Stimulated activated effector memory CD8-positive, alpha-beta T cell treated with anti-CD3 and anti-CD28 coated beads, Interleukin-12 subunit alpha, Interleukin-12 subunit beta, amount 100 ng/mL, for 72 hours (primary cell): ENCODE data around the gene RERE.

Experiments used
- ATAC-seq: fragments of 150-1000 bp; cut with Tn5 transposase; 2 replicates; pipeline ENCODE4 v1.10.0; 2021
- DNase-seq, 2 donors: peaks; one replicate each; pipeline ENCODE4 v3.0.0; 2021 to 2022; ENCODE audit warnings: low spot score in 2 of 2
- H3K27ac Mint-ChIP-seq: one replicate; pipeline ENCODE4 v1.8.0; 2022; ENCODE audit warnings: mild to moderate bottlenecking, mixed read lengths
- H3K36me3 Mint-ChIP-seq: one replicate; pipeline ENCODE4 v1.8.0; 2022; ENCODE audit warnings: mild to moderate bottlenecking, mixed read lengths
- H3K4me1 Mint-ChIP-seq: one replicate; pipeline ENCODE4 v1.8.0; 2022; ENCODE audit warnings: mixed read lengths
- H3K4me3 Mint-ChIP-seq: one replicate; pipeline ENCODE4 v1.8.0; 2022; ENCODE audit warnings: mild to moderate bottlenecking, mixed read lengths
- H3K9me3 Mint-ChIP-seq: one replicate; pipeline ENCODE4 v1.8.0; 2022; ENCODE audit warnings: mixed read lengths

Gene RERE

DNA sequence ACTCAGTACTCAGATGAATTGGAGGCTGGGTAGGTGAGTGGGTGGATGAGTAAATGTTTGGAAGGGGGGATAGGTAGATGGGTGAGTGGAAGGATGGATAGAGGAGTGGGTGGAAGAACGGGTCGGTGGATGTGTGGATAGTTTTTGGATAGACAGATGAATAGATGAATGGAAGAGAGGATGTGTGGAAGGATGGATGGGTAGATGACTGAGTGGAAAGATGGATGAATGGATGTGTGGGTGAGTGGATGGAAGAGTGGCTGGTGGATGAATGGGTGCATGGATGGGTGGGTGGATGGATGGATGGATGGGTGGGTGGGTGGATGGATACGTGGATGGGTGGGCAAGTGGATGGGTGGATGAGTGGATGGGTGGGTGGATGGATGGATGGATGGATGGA, 495.8 kb downstream of the RERE start:
- Mint-ChIP-seq H3K9me3 (peaks cover 3% of the 10 kb centered on the region), H3K4me3 (no peak overlapping the region), H3K36me3 (no peaks in the 10 kb centered on the region), H3K4me1 (peaks cover 13% of the 10 kb centered on the region), H3K27ac (no peak overlapping the region)
- ATAC-seq (no peak), DNase-seq (no peak)

DNA sequence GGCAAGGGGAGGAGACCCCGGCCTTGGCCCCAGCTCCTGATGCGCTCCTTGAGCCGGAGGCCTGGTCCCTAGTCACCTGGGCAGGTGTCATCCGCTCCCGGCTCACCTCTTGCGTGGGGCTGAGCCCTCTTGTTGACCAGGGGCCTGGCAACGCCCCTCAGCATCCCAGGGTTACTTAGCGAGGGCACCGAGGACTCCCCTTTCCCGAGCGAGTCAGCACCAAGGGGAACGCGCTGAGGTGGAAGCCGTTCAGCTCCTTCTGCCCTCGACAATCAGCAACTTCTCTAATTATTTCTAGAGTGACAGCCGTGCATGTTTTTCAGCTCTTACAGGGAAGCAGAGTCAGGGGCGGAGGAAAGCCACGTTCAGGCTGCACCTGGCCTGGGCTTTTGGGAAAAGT, 499.0 kb downstream of the RERE start:
- Mint-ChIP-seq H3K27ac (peak overlapping the region; percentile 14), H3K4me3 (peak overlapping the region; percentile 66)
- DNase-seq = peak in 1 of 2 donors; percentile 51

DNA sequence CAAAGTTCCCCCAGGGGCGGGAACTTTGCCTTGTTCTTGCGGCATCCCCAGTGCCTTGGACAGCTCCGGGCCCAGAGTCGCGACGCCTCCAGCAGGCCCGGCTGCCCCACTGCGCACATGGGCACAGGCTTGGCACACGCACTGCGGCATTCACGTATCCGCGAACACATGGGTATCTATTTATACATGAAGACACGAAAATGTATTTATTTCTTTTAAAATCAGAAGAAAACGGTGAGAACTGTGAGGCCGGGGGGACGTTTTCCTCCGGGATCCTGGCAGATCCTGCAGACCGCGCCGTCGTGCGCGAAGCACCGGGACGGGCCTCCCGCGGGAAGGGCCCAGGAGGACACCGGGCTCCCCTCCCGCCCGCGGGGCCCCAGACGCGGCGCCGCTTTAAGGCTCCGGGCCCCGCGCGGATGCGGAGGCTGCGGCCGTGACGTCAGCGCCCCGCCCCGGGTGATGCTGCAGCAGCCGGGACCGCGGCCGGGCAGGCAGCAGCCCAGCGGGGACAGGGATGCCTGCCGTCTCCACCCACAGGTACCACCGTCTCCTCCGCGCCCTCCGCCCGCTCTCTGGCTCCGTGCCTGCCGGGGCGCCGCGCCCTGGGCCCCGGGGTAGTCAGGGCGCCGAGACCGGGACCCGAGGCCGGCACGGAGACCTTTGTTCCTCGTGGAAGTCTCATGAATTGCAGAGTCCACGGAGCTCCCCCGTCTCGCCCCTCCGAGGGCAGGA, 499.6 kb downstream of the RERE start, which contains the start of gene SLC45A1:
TSS of gene SLC45A1 (plus strand) at position 468 of the 735 bp plus-strand sequence. CDS start 6,216 bp downstream, outside the sequence.
- peak within 1 kb of the TSS; percentile 14 for H3K27ac Mint-ChIP-seq
- peaks cover 3% of the 10 kb centered on the region for H3K9me3 Mint-ChIP-seq
- peaks cover 24% of the 10 kb centered on the region for H3K4me1 Mint-ChIP-seq
- no peaks in the 10 kb centered on the region for H3K36me3 Mint-ChIP-seq
- peak; percentile 82 to 86 for DNase-seq
- ATAC-seq = peak; percentile 96
- H3K4me3 Mint-ChIP-seq = peak within 1 kb of the TSS; percentile 66

More for the DNA sequence above, 499.0 kb downstream of the RERE start:
- ATAC-seq = no peak
- Mint-ChIP-seq H3K36me3 (no peaks in the 10 kb centered on the region), H3K9me3 (peaks cover 3% of the 10 kb centered on the region), H3K4me1 (peaks cover 24% of the 10 kb centered on the region)

DNA sequence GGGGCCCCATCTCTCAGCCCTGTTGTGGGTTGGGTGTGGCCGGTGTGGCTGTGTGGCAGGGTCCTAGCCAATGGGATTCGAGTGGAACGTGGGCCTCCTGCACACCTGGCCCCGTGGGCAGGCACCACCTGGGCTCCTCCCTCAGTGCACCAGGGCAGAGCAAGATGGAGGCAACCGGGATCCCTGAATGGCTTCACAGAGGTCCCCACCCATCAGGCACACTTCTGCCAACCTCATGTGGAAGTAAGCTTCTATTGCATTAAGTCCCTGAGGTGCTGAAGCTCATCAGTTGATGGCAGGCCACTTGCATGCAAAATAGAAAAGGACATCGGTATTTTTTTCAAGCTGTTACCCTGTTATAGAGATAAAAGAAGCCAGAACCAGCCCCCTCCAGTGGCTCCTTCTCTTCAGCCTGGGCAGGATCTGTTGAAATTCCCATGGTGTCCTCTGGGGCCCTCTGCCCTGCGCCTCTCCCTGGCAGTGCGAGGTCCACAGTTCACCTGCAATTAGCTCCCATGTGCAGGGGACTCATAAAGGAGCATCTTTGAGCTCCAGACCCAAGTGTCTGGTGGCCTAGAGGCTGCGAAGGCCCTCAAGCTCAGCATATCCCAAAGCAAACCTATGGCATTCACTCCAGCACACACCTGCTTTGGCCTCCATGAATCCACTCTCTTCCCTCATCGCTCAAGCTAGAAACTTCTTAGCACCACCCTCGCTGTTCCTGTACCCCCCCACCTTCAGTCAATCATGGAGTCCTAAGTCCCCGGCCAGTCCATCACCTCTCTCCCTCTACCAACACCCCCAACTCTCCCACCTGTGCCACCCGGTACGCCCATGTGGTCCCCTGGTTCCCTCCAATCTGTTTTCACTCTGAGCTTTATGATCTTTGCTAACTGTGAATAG, 501.6 kb downstream of the RERE start:
- ATAC-seq (no peak), DNase-seq (no peak)
- no peaks in the 10 kb centered on the region for H3K9me3 Mint-ChIP-seq
- no peak overlapping the region for H3K4me3 Mint-ChIP-seq
- no peak overlapping the region for H3K27ac Mint-ChIP-seq
- peaks cover 17% of the 10 kb centered on the region for H3K4me1 Mint-ChIP-seq
- H3K36me3 Mint-ChIP-seq = no peaks in the 10 kb centered on the region

DNA sequence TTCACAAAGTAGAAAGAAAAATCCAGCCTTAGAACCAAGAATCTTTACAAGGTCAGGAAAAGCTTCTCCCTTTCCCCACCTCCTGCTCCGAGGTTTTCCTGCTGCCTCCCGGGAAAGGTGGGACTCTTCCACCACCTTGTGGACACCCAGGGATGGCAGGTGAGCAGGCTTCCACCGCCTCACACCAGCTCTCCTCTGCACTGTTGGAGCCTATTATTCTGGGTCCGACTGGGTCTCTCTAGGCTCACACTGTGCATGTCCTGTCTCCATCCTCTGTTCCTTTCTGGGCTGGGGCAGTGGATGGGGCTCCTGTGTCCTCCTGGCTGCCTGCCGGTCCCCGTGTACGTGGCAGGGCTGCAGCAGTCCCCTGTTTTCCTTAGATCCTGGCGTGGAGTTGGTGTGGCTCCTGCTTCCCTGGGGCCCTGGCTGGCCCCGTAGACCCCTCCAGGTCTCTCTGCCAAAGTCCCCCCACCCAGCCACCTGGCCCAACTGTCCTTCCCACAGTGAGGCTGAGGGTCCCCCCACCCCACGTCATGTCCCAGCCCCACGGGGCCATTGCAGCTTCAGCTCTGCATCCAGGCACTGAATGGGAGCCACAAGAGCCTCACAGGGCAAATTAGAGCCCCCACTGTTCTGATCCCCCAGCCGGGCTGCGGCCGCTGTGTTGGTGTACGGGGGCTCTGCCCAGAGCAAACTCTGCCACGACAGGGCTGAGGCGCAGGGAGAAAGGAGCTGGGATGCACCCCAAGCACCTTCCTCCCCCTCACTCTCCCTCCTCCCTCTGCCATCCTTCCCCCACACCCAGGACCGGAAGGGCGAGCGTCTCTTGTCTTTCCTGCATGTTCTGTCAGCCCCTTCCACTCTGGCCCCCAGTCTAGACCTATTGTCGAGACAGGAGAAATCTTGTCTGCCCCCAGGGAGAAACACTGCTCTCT, 502.8 kb downstream of the RERE start:
- DNase-seq (peak; percentile 15 to 61), ATAC-seq (peak; percentile 60)
- Mint-ChIP-seq H3K4me1 (peaks cover 17% of the 10 kb centered on the region), H3K27ac (no peak overlapping the region), H3K36me3 (no peaks in the 10 kb centered on the region), H3K9me3 (no peaks in the 10 kb centered on the region), H3K4me3 (no peak overlapping the region)

DNA sequence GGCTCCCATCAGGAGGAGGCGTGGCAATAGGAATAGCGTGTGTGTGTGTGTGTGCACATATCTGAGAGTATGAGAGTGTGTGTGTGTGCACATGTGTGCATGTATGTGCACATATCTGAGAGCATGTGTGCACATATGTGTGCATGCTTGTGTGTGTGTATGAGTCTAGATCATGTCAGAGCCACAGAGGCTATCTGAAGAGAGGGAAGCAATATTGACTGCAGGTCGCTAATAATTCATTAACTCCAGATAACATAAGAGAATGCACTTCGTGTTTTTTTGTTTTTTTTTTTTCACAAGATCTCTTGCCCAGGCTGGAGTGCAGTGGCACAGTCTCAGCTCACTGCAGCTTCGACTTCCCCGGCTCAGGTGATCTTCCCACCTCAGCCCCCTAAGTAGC, 504.2 kb downstream of the RERE start:
- ATAC-seq (no peak), DNase-seq (no peak)
- Mint-ChIP-seq H3K4me3 (no peak overlapping the region), H3K9me3 (no peaks in the 10 kb centered on the region), H3K4me1 (peaks cover 11% of the 10 kb centered on the region), H3K36me3 (no peaks in the 10 kb centered on the region), H3K27ac (no peak overlapping the region)

DNA sequence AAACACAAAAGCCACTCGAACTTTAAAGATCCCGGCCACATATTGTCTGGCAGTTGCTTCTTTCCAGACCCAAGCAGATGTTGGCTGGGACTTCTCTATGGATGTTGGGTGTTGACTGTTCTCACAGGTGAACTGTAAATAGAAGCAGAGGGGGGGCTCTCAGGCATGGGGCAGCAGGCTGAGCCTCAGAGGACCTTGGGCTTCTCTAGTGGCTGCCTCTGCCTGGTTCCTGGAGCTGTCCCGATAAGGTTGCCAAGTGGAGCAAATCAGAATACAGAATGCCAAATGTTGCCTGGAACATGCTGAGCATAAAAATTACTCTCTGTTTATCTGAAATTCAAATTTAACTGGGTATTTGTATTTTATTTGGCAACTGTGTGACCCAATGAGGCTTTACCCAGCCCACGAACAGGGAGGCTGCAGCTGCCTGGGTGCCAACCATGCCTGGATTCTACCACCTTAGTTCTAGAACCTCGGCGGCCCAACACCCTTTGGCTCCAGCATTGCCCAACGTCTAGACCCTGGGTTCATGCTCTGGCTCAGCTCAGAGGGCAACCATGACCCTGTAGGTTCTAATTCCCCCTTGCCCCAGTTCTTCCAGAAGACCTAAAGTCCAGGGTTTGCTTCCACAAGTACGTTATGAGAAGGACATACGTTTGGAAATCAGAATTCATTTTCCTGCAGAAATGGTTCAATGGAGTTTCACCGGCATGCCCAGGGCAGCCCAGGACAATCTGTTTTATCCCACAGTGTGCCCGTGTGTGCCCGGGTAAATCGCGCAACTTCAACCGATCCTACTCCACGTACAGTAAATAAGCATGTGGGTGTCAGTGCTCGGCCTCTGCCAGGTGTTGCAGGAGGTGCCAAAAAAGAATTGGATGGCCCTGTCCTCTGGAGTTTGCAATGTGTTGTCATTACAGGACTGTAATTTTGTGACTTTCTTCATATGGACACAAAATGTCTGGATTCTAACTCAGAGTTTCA, 504.9 kb downstream of the RERE start:
- no peak for DNase-seq
- H3K36me3 Mint-ChIP-seq = no peaks in the 10 kb centered on the region
- H3K4me1 Mint-ChIP-seq = peaks cover 11% of the 10 kb centered on the region
- no peak overlapping the region for H3K4me3 Mint-ChIP-seq
- no peak for ATAC-seq
- H3K27ac Mint-ChIP-seq = no peak overlapping the region
- H3K9me3 Mint-ChIP-seq = no peaks in the 10 kb centered on the region

DNA sequence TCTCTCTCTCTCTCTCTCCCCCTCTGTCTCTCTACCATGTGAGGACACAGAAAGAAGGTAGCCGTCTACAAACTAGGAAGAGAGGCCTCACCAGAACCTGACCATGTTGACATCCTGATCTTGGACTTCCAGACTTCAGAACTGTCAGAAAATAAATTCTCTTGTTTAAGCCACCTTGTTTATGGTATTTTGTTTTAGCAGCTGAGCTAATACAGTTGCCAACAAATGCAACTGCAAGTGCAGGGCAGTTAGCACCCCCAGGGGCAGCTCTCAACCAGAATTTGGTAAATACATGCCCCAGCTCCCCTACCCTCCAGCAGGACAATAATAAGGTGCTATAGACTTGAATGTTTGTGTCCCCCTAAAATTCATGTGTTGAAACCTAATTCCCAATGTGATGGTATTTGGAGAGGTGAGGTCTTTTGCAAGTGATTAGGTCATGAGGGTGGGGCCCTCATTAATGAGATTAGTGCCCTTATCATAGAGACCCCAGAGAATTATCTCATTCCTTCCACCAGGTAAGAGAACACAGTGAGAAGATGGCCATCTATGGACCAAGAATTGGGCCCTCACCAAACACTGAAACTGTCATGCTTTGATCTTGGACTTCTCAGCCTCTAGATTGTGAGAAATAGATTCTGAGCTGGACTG, 506.2 kb downstream of the RERE start:
- Mint-ChIP-seq H3K27ac (no peak overlapping the region), H3K9me3 (no peaks in the 10 kb centered on the region), H3K4me3 (no peak overlapping the region), H3K4me1 (peaks cover 11% of the 10 kb centered on the region), H3K36me3 (no peaks in the 10 kb centered on the region)
- DNase-seq (no peak), ATAC-seq (no peak)

DNA sequence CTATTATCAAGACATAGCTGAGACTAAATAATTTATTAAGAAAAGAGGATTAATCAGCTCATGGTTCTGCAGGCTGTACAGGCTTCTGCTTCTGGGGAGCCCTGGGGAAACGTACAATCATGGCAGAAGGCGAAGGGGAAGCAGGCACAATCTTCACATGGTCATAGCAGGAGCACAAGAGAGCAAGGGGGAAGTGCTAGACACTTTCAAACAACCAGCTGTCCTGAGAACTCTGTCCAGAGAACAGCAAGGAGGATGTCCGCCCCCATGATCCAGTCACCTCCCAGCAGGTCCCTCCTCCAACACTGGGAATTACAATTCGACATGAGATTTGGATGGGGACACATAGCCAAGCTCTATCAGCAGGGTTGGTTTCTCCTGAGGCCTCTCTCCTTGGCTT, 509.8 kb downstream of the RERE start:
- H3K4me3 Mint-ChIP-seq = no peak overlapping the region
- H3K4me1 Mint-ChIP-seq = no peaks in the 10 kb centered on the region
- H3K27ac Mint-ChIP-seq = peak overlapping the region; percentile 43
- DNase-seq = no peak
- H3K36me3 Mint-ChIP-seq = no peaks in the 10 kb centered on the region
- no peak for ATAC-seq
- H3K9me3 Mint-ChIP-seq = no peaks in the 10 kb centered on the region

DNA sequence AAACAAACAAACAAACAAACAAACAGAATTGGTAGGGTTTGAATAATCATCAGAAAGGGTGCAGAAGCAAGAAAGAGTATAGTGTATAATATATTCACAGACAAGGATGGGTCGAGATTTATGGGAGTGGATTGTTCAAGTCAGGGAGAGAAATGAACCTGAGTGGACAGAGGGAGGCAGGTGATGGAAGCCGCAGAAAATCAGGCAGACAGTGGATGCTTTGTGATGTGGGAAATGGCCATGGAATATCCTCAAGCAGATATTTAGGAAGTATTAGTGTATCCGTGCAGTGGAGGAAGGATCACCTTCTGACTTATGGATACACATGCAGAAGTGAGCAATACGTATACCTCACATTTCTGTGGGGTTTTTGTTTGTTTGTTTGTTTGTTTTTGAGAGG, 513.6 kb downstream of the RERE start:
- Mint-ChIP-seq H3K27ac (no peak overlapping the region), H3K4me3 (no peak overlapping the region), H3K36me3 (no peaks in the 10 kb centered on the region), H3K4me1 (no peaks in the 10 kb centered on the region), H3K9me3 (no peaks in the 10 kb centered on the region)
- DNase-seq = no peak
- no peak for ATAC-seq

DNA sequence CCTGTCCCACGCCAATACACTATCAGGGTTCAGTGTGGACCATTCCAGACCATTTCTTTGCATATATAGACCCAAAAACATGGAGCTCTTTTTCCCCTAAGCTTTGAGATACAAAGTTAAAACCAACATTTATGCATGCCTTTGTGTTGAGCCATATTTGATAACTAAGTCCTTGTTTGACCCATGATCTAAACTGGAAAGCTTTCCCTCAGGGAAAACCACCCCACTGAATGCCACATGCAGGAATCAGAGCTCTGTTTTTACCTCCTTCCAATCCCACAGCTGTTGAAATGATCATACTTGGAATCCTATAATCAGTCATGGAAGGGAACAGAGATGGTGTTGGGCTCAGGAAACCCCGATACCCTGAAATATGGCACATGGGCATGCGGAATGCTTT, 514.3 kb downstream of the RERE start:
- Mint-ChIP-seq H3K4me3 (no peak overlapping the region), H3K9me3 (no peaks in the 10 kb centered on the region), H3K27ac (no peak overlapping the region), H3K4me1 (no peaks in the 10 kb centered on the region), H3K36me3 (no peaks in the 10 kb centered on the region)
- DNase-seq (no peak), ATAC-seq (no peak)
